Esophagus muscularis mucosa (tissue), 4 donors: ENCODE results near the gene DCP1B.

Source experiments
- EP300 ChIP-seq: sonication (generic); formaldehyde crosslinking; IDR thresholded peaks from one replicate; pipeline ENCODE4 v1.6.1; 2017; ENCODE audit warnings: antibody characterized with exemption
- POLR2A ChIP-seq: fragments of 450-650 bp; IDR thresholded peaks from one replicate; pipeline ENCODE4 v1.6.1; 2017; ENCODE audit warnings: antibody characterized with exemption, moderate library complexity, mild to moderate bottlenecking, low read depth
- TF ChIP-seq, protein P1 (sequence below), 3 experiments: fragments of 200-600 bp in 2 of 3; fragments of 450-650 bp in 1 of 3; sonication (generic) in 2 of 3; IDR thresholded peaks; one replicate each; pipeline ENCODE4 v1.5.1; 2017 to 2019; ENCODE audit warnings: antibody characterized with exemption in 3 of 3, mild to moderate bottlenecking in 2 of 3, moderate library complexity in 1 of 3

DNA sequence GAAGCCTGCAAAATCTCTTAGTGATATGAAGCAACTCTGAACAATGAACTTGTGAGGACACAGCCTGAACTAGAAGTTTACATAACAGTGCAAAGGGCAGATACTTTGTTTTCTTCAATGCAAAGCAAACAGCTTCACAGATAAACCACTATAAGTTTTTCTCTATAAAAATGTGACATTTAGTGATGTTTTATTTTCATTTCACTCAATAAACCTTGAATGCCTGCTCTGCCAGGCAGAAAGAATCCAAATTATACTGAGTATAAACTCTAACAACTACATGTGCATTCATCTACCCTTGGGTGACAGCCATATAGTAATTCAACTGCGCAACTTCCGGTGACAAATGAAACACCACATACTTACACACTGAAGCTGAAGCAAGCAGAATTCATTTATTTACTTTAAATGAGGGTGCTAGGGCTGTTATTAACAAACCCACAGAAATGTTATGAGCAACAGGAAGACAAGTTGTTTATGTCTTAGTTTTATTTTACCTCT lies 10.3 kb downstream of the DCP1B start:
- TF ChIP-seq, protein P1, sequence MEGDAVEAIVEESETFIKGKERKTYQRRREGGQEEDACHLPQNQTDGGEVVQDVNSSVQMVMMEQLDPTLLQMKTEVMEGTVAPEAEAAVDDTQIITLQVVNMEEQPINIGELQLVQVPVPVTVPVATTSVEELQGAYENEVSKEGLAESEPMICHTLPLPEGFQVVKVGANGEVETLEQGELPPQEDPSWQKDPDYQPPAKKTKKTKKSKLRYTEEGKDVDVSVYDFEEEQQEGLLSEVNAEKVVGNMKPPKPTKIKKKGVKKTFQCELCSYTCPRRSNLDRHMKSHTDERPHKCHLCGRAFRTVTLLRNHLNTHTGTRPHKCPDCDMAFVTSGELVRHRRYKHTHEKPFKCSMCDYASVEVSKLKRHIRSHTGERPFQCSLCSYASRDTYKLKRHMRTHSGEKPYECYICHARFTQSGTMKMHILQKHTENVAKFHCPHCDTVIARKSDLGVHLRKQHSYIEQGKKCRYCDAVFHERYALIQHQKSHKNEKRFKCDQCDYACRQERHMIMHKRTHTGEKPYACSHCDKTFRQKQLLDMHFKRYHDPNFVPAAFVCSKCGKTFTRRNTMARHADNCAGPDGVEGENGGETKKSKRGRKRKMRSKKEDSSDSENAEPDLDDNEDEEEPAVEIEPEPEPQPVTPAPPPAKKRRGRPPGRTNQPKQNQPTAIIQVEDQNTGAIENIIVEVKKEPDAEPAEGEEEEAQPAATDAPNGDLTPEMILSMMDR (IDR thresholded peaks at IDR 0.05) = no peak
- TF ChIP-seq POLR2A (no peak), EP300 (no peak)
